H9 (cell line): ENCODE results near the gene CADPS. TPM values are rescaled to one million over a fixed set of nuclear protein-coding genes. Genes with fewer than 3 reads are reported as not detected.

Experiments used
- DNase-seq: peaks from one replicate; pipeline ENCODE4 v3.0.0-alpha.2; 2017
- H2AFZ ChIP-seq: one replicate; pipeline ENCODE4 v1.6.1; 2013; ENCODE audit warnings: mild to moderate bottlenecking, low read length, control low read depth, moderate library complexity
- H2AK5ac ChIP-seq: 2 replicates; pipeline ENCODE4 v1.6.1; 2013; ENCODE audit warnings: low read length, control low read depth, mixed read lengths; ENCODE audit not compliant: insufficient read length
- H2BK120ac ChIP-seq: one replicate; pipeline ENCODE4 v1.6.1; 2013; ENCODE audit warnings: low read depth, mild to moderate bottlenecking, low read length, control low read depth, inconsistent platforms; ENCODE audit not compliant: poor library complexity, severe bottlenecking
- H2BK12ac ChIP-seq: 2 replicates; pipeline ENCODE4 v1.6.1; 2013; ENCODE audit warnings: low read length, control low read depth, mixed read lengths, low read depth; ENCODE audit not compliant: insufficient read length
- H2BK15ac ChIP-seq: 2 replicates; pipeline ENCODE4 v1.6.1; 2013; ENCODE audit warnings: low read depth, low read length, control low read depth
- H2BK20ac ChIP-seq: one replicate; pipeline ENCODE4 v1.6.1; 2013; ENCODE audit warnings: low read depth, mild to moderate bottlenecking, low read length, control low read depth, inconsistent platforms; ENCODE audit not compliant: poor library complexity, severe bottlenecking
- H2BK5ac ChIP-seq: 2 replicates; pipeline ENCODE4 v1.6.1; 2013; ENCODE audit warnings: low read length, control low read depth, mixed read lengths; ENCODE audit not compliant: insufficient read length
- H3K14ac ChIP-seq: 2 replicates; pipeline ENCODE4 v1.6.1; 2013; ENCODE audit warnings: low read length, control low read depth; ENCODE audit not compliant: insufficient read depth
- H3K18ac ChIP-seq: 2 replicates; pipeline ENCODE4 v1.6.1; 2013; ENCODE audit warnings: low read depth, mild to moderate bottlenecking, mixed read lengths, low read length, control low read depth; ENCODE audit not compliant: insufficient read length
- H3K23ac ChIP-seq: 2 replicates; pipeline ENCODE4 v1.6.1; 2013; ENCODE audit warnings: low read length, control low read depth, mixed read lengths, low read depth; ENCODE audit not compliant: insufficient read length
- H3K23me2 ChIP-seq: 2 replicates; pipeline ENCODE4 v1.6.1; 2013; ENCODE audit warnings: low read depth, mild to moderate bottlenecking, mixed read lengths, low read length, control low read depth; ENCODE audit not compliant: insufficient read length, poor library complexity, severe bottlenecking
- H3K27ac ChIP-seq: 2 replicates; pipeline ENCODE4 v1.5.1; 2013; ENCODE audit warnings: low read length, control low read depth, mixed read lengths, low read depth; ENCODE audit not compliant: insufficient read length
- H3K27me3 ChIP-seq: 2 replicates; pipeline ENCODE4 v1.6.1; 2013; ENCODE audit warnings: low read length, control low read depth, inconsistent platforms; ENCODE audit not compliant: insufficient read depth
- H3K4ac ChIP-seq: 2 replicates; pipeline ENCODE4 v1.6.1; 2013; ENCODE audit warnings: low read depth, mild to moderate bottlenecking, control low read depth, inconsistent platforms, low read length, moderate library complexity
- H3K4me1 ChIP-seq: 2 replicates; pipeline ENCODE4 v1.6.1; 2013; ENCODE audit warnings: low read length, control low read depth, inconsistent platforms; ENCODE audit not compliant: insufficient read depth
- H3K4me2 ChIP-seq: 2 replicates; pipeline ENCODE4 v1.6.1; 2013; ENCODE audit warnings: low read length, control low read depth, mixed read lengths; ENCODE audit not compliant: insufficient read length, insufficient read depth
- H3K56ac ChIP-seq: 2 replicates; pipeline ENCODE4 v1.6.1; 2013; ENCODE audit warnings: low read depth, mild to moderate bottlenecking, mixed read lengths, low read length, control low read depth; ENCODE audit not compliant: insufficient read length
- H3K79me1 ChIP-seq: 2 replicates; pipeline ENCODE4 v1.6.1; 2013; ENCODE audit warnings: low read depth, mild to moderate bottlenecking, moderate library complexity, low read length, control low read depth, inconsistent platforms; ENCODE audit not compliant: insufficient read depth, poor library complexity, severe bottlenecking
- H3K79me2 ChIP-seq: 2 replicates; pipeline ENCODE4 v1.6.1; 2013; ENCODE audit warnings: low read length, control low read depth, inconsistent platforms; ENCODE audit not compliant: insufficient read depth
- H3K9ac ChIP-seq: 2 replicates; pipeline ENCODE4 v1.6.1; 2013; ENCODE audit warnings: low read length, control low read depth, mixed read lengths; ENCODE audit not compliant: insufficient read length; ENCODE audit errors: extremely low read depth
- H3K9me3 ChIP-seq: one replicate; pipeline ENCODE4 v1.6.1; 2013; ENCODE audit warnings: low read depth, low read length, inconsistent platforms; ENCODE audit not compliant: control insufficient read depth
- H3T11ph ChIP-seq: one replicate; pipeline ENCODE4 v1.6.1; 2013; ENCODE audit warnings: mild to moderate bottlenecking, low read length, control low read depth, inconsistent platforms
- H4K20me1 ChIP-seq: one replicate; pipeline ENCODE4 v1.6.1; 2013; ENCODE audit not compliant: control insufficient read depth, insufficient read length, insufficient read depth
- H4K5ac ChIP-seq: 2 replicates; pipeline ENCODE4 v1.6.1; 2013; ENCODE audit warnings: low read depth, mild to moderate bottlenecking, mixed read lengths, low read length, control low read depth; ENCODE audit not compliant: insufficient read length
- H4K8ac ChIP-seq: replicated peaks from 2 replicates; pipeline ENCODE4 v1.6.1; 2013; ENCODE audit warnings: low read length, control low read depth, mixed read lengths, low read depth; ENCODE audit not compliant: insufficient read length
- H4K91ac ChIP-seq: 2 replicates; pipeline ENCODE4 v1.6.1; 2013; ENCODE audit warnings: low read depth, mild to moderate bottlenecking, moderate library complexity, mixed read lengths, low read length, control low read depth; ENCODE audit not compliant: insufficient read length
- H3K27ac Mint-ChIP-seq, 3 experiments: 2 replicates in 2 of 3; 3 replicates in 1 of 3; pipeline ENCODE4 v1.8.0; 2020 to 2021; ENCODE audit warnings: mixed read lengths in 3 of 3, mild to moderate bottlenecking in 1 of 3, moderate library complexity in 1 of 3
- H3K27me3 Mint-ChIP-seq: 2 replicates; pipeline ENCODE4 v1.8.0; 2021; ENCODE audit warnings: low read depth, mild to moderate bottlenecking, moderate library complexity, mixed read lengths
- H3K36me3 Mint-ChIP-seq, 3 experiments: 2 replicates in 2 of 3; 3 replicates in 1 of 3; pipeline ENCODE4 v1.8.0; 2020 to 2021; ENCODE audit warnings: low read depth in 3 of 3, mixed read lengths in 3 of 3; ENCODE audit not compliant: insufficient read depth in 1 of 3
- H3K4me1 Mint-ChIP-seq, 2 experiments: 2 replicates each; pipeline ENCODE4 v1.8.0; 2020; ENCODE audit warnings: mixed read lengths in 2 of 2
- H3K4me3 Mint-ChIP-seq, 2 experiments: 2 replicates in 1 of 2; 3 replicates in 1 of 2; pipeline ENCODE4 v1.8.0; 2020 to 2021; ENCODE audit warnings: mild to moderate bottlenecking in 2 of 2, mixed read lengths in 2 of 2, moderate library complexity in 1 of 2
- H3K9me3 Mint-ChIP-seq, 2 experiments: 2 replicates in 1 of 2; 3 replicates in 1 of 2; pipeline ENCODE4 v1.8.0; 2020; ENCODE audit warnings: mild to moderate bottlenecking in 2 of 2, mixed read lengths in 2 of 2, moderate library complexity in 1 of 2
- CTCF ChIP-seq: fragments of 200-600 bp; sonication (generic); conservative IDR thresholded peaks from 3 replicates; pipeline ENCODE4 v1.8.0; 2021; ENCODE audit warnings: antibody characterized with exemption, mild to moderate bottlenecking
- WGBS: extraction: QIAGEN DNeasy Blood & Tissue Kit; methylation state at CpG from one replicate; pipeline ENCODE4 v1.1.7; 2013; ENCODE audit warnings: missing lambda C conversion rate, low lambda C conversion rate, mixed read lengths; ENCODE audit not compliant: insufficient read length; ENCODE audit errors: extremely low coverage; 5-methylcytosine and 5-hydroxymethylcytosine counted together
- total RNA-seq: library from RNA; stranded (reverse); gene quantifications from 2 replicates; pipeline ENCODE4 v1.2.1, GENCODE V29; 2021

CADPS gene
- total RNA-seq, 1 experiment from 2014 or later: 6.6 TPM

GRCh38 chr3:62611541-62612240 lies 263.5 kb downstream of the CADPS start:
- Histone ChIP-seq H2BK15ac (no peak overlapping the region), H2BK120ac (no peak overlapping the region), H3K9ac (no peak overlapping the region), H3T11ph (no peak overlapping the region), H3K18ac (no peak overlapping the region), H3K79me2 (no peaks in the 10 kb centered on the region), H3K4ac (no peak overlapping the region), H2AK5ac (no peak overlapping the region), H2BK5ac (no peak overlapping the region), H3K4me2 (no peak overlapping the region), H3K9me3 (no peaks in the 10 kb centered on the region), H3K79me1 (no peaks in the 10 kb centered on the region), H4K20me1 (no peaks in the 10 kb centered on the region), H3K14ac (no peak overlapping the region), H3K27me3 (no peaks in the 10 kb centered on the region), H2BK12ac (no peak overlapping the region), H3K56ac (no peak overlapping the region), H4K5ac (no peak overlapping the region), H3K27ac (no peak overlapping the region), H4K8ac (no peak overlapping the region), H3K23me2 (no peaks in the 10 kb centered on the region), H3K23ac (no peak overlapping the region), H4K91ac (no peak overlapping the region), H3K4me1 (no peaks in the 10 kb centered on the region), H2AFZ (no peak overlapping the region), H2BK20ac (no peak overlapping the region)
- Mint-ChIP-seq H3K4me3 (no peak overlapping the region), H3K27ac (no peak overlapping the region), H3K9me3 (no peaks in the 10 kb centered on the region; a peak in 1 of 5 replicates), H3K4me1 (peaks cover 4 to 14% of the 10 kb centered on the region in 2 experiments), H3K36me3 (no peaks in the 10 kb centered on the region), H3K27me3 (no peaks in the 10 kb centered on the region)
- no peak for TF ChIP-seq CTCF
- no peak for DNase-seq
- no CpG with 5 or more reads among the region's 3 CpGs for WGBS
